ENCODE results near the gene SH3PXD2B.

DNA sequence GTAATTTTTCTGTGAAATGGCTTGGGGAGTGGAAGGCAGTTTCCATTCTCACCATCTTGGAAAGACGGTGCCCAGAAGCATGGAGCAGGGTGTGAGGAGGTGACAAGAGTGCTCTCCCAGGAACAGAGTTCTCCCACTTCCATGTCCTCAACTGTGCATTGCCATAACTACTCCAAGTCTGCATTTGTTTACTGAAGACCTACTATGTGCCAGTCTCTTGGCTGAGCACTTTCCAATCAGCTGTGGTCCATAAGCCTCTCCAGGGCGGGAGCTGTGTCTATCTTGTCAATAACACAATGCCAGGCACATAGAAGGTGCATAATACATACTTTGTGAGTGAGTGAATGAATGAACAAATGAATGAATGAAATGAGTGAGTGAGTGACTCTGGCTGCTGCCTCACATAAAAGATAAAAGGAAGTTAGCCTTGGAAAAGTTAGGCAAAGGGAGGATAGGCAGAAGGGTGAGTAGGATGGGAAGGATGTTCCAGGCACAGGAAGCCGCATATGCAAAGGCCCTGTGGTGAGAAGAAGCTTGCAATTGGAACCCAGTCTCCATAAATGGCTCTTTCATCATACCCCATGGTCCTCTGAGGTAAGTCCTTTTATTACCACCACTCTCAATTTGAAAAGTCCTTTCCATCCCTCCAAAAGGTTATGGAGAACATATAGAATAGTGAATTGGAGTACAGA is 31.3 kb upstream of the SH3PXD2B start:
- no peak for TF ChIP-seq EZH2phosphoT487 (IDR thresholded peaks at IDR 0.05; ENCODE audit: borderline replicate concordance, low read depth, low read length)
- TF ChIP-seq, protein P1, sequence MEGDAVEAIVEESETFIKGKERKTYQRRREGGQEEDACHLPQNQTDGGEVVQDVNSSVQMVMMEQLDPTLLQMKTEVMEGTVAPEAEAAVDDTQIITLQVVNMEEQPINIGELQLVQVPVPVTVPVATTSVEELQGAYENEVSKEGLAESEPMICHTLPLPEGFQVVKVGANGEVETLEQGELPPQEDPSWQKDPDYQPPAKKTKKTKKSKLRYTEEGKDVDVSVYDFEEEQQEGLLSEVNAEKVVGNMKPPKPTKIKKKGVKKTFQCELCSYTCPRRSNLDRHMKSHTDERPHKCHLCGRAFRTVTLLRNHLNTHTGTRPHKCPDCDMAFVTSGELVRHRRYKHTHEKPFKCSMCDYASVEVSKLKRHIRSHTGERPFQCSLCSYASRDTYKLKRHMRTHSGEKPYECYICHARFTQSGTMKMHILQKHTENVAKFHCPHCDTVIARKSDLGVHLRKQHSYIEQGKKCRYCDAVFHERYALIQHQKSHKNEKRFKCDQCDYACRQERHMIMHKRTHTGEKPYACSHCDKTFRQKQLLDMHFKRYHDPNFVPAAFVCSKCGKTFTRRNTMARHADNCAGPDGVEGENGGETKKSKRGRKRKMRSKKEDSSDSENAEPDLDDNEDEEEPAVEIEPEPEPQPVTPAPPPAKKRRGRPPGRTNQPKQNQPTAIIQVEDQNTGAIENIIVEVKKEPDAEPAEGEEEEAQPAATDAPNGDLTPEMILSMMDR (conservative IDR thresholded peaks at IDR 0.05; ENCODE audit: low read length), result no peak
